Lower leg skin (tissue), 4 donors: ENCODE measurements around the gene DHRS11. TPM values are rescaled to one million over a fixed set of nuclear protein-coding genes. Genes with fewer than 3 reads are reported as not detected.
"Not testable (repeated sequence)": the region's sequence is repeated elsewhere in the genome, so short reads cannot be mapped to it uniquely, and the experiment has no call there.

Source experiments
- DNase-seq, 2 donors: peaks; one replicate each; pipeline ENCODE4 v3.0.0-alpha.2; 2019; ENCODE audit warnings: low spot score in 2 of 2
- H3K4me3 ChIP-seq: fragments of 200-600 bp; sonication (generic); 2 replicates; pipeline ENCODE4 v1.5.1; 2017; ENCODE audit warnings: mild to moderate bottlenecking, low read depth; ENCODE audit not compliant: poor library complexity, severe bottlenecking
- CTCF ChIP-seq, 3 donors: fragments of 450-650 bp; IDR thresholded peaks; one replicate each; pipeline ENCODE4 v1.5.1; 2016; ENCODE audit warnings: antibody characterized with exemption in 3 of 3, mild to moderate bottlenecking in 3 of 3, moderate library complexity in 2 of 3
- POLR2A ChIP-seq, 2 donors: fragments of 450-650 bp; IDR thresholded peaks; one replicate each; pipeline ENCODE4 v1.6.1; 2016 to 2017; ENCODE audit warnings: antibody characterized with exemption in 2 of 2, mild to moderate bottlenecking in 1 of 2, moderate library complexity in 1 of 2
- WGBS, 2 donors: methylation state at CpG; one replicate each; pipeline ENCODE4 v1.1.5; 2018; 5-methylcytosine and 5-hydroxymethylcytosine counted together
- intact Hi-C: fragments of 100-400 bp; cut with DNase I; formaldehyde crosslinking; loops from one replicate; pipeline ENCODE4 v1.15.0; 2023; ENCODE audit warnings: low total_unique reads
- total RNA-seq, 4 donors: library from RNA; depleted of rRNA; stranded (reverse); fragments of >200 nt; gene quantifications; one replicate each; pipeline ENCODE4 v1.1.0, GENCODE V29; 2016

DHRS11 gene
- total RNA-seq, 4 donors from 2014 or later: 11.3 to 21.1 (median 14.9) TPM

DNA sequence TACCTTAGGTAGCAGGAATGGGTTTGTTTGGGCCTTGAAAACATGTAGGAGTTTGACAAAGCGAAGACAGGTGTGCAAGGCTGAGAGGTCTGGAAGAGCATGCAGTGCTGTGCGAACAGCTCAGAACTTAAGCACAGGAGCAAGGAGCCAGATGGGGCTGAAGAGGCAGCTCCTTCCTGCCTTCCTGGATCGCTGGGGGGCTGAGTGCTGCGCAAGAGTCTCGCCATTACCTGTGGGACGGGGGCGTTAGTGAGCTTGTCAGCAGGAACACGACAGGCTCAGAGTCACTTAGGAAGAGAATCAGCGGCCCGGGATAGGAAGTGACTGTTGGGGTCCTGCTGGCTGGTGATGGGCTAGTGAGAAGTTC is 9.2 kb downstream of the DHRS11 start:
- H3K4me3 ChIP-seq: peak overlapping the region; percentile 68
- 14 to 20% methylated on average over 10 of the region's 10 CpGs for WGBS, 2 donors
- intact Hi-C loops: no loop called here
- DNase-seq: no peak
- TF ChIP-seq POLR2A (IDR thresholded peaks at IDR 0.05): no peak
- no peak for TF ChIP-seq CTCF (IDR thresholded peaks at IDR 0.05)

DNA sequence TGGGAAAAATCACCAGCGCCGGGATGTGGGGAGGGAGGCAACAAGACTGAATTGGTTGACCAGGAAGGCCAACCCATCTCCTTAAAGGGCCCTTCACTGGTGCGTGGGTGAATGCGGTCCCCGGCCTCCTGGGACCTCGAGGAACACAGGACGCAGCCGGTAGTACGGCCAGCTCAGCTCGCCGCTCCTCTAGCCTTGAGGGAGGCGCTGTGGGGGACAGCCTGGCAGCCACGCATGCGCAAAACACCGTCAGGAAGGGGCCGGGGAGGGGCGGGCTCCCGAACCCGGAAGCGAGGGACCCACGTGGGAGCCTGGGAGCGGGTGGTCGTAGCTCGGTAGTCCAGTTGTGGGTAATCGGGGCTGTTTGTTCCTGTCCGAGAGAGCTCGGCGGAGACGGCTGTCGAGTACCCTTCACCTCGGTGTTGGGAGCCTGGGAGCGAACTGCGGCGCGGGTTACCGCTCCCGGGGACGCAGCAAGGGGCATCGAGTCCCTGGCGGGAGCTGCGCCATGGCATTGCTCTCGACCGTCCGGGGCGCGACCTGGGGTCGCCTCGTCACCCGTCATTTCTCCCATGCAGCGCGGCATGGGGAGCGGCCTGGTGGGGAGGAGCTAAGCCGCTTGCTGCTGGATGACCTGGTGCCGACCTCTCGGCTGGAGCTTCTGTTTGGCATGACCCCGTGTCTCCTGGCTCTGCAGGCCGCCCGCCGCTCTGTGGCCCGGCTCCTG is 9.8 kb downstream of the DHRS11 start, which contains the start of gene MRM1:
Gene MRM1, plus strand, starts transcription at position 281 of the 727 bp plus-strand sequence. Its CDS starts 228 bp downstream, at position 509.
- DNase-seq: peak; percentile 84 to 98
- TF ChIP-seq CTCF (IDR thresholded peaks at IDR 0.05) (no peak), POLR2A (IDR thresholded peaks at IDR 0.05) (no peak)
- H3K4me3 ChIP-seq: peak within 1 kb of the TSS; percentile 68
- intact Hi-C loops: no loop called here
- 0% methylated on average over 19 to 20 of the region's 60 CpGs for WGBS, 2 donors

GRCh38 chr17:36602030-36602748 is 10.5 kb downstream of the DHRS11 start:
- intact Hi-C loops: no loop called here
- 4 to 8% methylated on average over 24 to 36 of the region's 38 CpGs for WGBS, 2 donors
- TF ChIP-seq POLR2A (IDR thresholded peaks at IDR 0.05) (no peak), CTCF (IDR thresholded peaks at IDR 0.05) (no peak)
- H3K4me3 ChIP-seq: peak overlapping the region; percentile 68
- DNase-seq: peak in 1 of 2 donors; percentile 87

DNA sequence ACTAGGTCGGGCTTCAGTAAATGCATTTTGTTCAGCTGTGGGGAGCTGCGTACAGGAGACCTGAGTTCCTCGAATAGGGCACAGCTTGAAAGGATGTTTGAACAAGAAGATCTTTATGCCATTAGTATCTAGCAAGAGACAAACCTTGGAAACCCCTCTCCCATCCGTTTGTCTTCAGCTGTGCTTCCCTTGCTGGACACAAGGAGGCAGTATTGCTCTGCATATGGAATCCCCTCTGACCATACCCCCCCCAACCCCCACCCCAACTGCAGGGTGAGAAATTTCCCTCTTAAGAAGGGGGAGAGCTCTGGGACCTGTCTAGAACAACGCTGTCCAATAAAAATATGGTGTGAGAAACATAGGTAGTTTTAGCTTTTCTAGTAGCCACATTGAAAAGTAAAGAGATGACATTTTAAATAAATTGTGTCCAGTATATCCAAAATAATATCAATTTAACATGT is 11.3 kb downstream of the DHRS11 start:
- WGBS, 2 donors: 12 to 18% methylated on average over 5 of the region's 5 CpGs
- intact Hi-C loops: no loop called here
- H3K4me3 ChIP-seq: peak overlapping the region; percentile 68
- no peak for DNase-seq
- no peak for TF ChIP-seq CTCF (IDR thresholded peaks at IDR 0.05)
- no peak for TF ChIP-seq POLR2A (IDR thresholded peaks at IDR 0.05)

GRCh38 chr17:36605028-36605427 is 13.3 kb downstream of the DHRS11 start:
- 94 to 97% methylated on average over 5 of the region's 5 CpGs for WGBS, 2 donors
- intact Hi-C loops, DNase-seq, H3K4me3 ChIP-seq: not testable (repeated sequence)

GRCh38 chr17:36608280-36608679 is 16.6 kb downstream of the DHRS11 start:
- no peak for DNase-seq
- no peak for TF ChIP-seq CTCF (IDR thresholded peaks at IDR 0.05)
- no peak for TF ChIP-seq POLR2A (IDR thresholded peaks at IDR 0.05)
- intact Hi-C loops: no loop called here
- WGBS, 2 donors: 91 to 92% methylated on average over 6 to 7 of the region's 7 CpGs
- H3K4me3 ChIP-seq: no peak overlapping the region
